GM12873 (cell line): ENCODE data around the gene IGSF9.

Experiments
- TF ChIP-seq, protein P1 (sequence below): IDR thresholded peaks from 2 replicates; pipeline ENCODE4 v1.5.1; 2012; ENCODE audit warnings: low read depth, mild to moderate bottlenecking, moderate library complexity, low read length, control low read depth; ENCODE audit not compliant: insufficient read depth; ENCODE audit errors: missing control alignments

IGSF9 gene

DNA sequence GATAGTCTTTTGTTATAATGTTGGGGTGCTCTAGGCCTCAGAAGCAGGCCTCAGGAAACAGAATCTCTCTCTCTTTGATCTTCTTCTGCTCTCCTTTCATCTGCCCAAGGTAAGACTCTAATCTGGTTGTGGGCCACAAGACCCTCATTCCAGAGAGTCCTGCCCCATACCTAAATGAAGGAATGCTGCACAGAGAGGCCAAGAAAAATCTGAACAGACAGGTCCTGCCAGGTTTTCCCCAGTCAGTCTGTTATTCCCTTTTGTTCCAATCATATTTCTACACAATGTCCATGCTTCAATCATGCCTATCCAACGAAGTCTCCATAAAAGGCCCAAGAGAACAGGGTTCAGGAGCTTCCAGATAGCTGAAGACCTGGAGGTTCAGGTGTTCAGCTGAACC, 38.5 kb downstream of the IGSF9 start:
- TF ChIP-seq, protein P1, sequence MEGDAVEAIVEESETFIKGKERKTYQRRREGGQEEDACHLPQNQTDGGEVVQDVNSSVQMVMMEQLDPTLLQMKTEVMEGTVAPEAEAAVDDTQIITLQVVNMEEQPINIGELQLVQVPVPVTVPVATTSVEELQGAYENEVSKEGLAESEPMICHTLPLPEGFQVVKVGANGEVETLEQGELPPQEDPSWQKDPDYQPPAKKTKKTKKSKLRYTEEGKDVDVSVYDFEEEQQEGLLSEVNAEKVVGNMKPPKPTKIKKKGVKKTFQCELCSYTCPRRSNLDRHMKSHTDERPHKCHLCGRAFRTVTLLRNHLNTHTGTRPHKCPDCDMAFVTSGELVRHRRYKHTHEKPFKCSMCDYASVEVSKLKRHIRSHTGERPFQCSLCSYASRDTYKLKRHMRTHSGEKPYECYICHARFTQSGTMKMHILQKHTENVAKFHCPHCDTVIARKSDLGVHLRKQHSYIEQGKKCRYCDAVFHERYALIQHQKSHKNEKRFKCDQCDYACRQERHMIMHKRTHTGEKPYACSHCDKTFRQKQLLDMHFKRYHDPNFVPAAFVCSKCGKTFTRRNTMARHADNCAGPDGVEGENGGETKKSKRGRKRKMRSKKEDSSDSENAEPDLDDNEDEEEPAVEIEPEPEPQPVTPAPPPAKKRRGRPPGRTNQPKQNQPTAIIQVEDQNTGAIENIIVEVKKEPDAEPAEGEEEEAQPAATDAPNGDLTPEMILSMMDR = no peak

DNA sequence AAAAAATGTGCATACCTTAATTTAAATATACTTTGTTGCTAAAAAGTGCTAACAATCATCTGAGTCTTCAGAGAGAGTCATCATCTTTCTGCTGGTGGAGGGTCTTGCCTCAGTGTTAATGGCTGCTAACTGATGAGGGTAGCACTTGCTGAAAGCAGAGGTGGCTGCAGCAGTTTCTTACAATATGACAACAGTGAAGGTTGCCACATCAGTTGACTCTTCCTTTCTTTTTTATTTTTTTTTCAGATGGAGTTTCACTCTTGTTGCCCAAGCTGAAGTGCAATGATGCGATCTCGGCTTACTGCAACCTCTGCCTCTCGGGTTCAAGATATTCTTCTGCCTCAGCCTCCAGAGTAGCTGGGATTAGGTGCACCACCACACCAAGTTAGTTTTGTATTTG, 42.9 kb downstream of the IGSF9 start:
- TF ChIP-seq, protein P1 = no peak

DNA sequence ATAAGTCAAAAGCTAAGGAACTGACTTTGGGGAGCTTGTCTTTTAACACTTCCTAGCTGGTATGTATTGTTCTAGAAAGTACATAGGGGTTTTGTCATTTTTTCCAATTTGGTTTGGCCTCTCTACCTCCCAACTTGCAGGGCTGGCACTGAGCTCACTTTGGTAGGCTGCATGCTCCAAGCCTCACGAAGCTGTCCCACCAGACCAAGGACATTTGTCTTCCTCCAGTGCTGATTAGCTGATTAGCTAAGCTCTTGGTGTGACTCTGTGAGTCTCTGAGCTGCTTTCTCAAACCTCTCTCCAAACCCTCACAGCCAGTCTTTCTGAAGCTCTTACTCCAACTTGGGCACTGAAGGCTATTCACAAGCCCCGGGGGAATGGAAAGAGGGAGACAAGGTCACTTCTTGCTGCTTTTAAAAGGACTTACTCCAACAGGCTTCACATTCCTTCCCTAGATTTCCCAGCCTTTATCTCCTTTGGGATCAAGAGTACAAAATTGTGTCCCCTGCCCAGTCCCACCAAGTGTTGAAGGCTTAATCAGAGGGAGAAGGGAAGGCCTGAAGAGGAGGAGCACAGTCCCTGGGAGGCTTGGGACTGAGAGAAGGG, 44.6 kb downstream of the IGSF9 start:
- TF ChIP-seq, protein P1 = no peak

DNA sequence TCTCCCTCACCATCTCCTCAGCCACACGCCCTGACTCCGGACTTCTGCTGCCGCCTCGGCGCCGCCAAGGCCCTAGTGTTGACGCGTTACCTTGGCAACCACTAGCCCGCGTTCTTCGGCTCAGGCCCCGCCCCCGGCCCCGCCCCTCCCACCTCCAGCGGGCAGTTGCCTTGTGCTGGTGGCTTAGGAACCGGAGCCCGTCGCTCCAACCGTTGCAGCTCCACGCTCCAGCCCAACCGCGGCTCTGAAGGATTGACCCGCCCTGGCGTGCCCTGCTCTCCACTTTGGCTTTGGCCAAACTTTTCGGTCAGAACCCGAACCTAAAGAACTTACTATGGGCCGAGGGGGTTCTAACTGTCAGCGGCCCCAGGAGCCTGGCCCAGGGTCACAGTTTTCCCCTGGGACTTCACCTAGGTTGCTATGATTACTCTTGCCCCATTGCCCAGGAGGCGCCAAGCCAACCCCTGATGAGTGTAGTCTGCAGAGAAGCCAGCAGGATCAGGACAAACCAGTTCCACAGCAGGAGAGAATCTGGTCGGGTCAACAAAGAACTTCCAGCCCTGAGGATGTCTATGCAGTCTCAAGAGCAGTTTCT, 45.2 kb downstream of the IGSF9 start, which contains the start of gene CFAP45:
CFAP45 (minus strand) TSS at position 80 of the 595 bp plus-strand sequence; CDS start at position 13, 67 bp downstream.
- TF ChIP-seq, protein P1 = no peak

DNA sequence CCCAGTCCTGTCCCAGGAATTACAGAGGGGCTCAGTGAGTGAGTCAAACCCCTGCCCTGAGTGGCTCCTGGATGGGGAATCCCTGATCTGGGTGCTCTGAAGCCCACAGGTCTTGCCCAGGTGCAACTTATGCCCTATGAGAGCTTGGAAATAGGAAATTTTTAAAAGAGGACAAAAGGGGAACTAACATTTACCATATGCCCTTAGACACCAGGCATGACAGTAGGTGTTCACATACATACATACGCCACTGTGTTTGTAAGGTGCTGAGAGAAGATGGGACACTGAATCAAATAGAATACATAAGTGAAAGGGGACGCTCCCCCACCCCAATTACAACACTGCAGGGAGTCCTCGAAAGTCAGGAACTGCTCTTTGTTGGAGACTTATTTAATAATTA, 46.9 kb downstream of the IGSF9 start:
- TF ChIP-seq, protein P1 = no peak

DNA sequence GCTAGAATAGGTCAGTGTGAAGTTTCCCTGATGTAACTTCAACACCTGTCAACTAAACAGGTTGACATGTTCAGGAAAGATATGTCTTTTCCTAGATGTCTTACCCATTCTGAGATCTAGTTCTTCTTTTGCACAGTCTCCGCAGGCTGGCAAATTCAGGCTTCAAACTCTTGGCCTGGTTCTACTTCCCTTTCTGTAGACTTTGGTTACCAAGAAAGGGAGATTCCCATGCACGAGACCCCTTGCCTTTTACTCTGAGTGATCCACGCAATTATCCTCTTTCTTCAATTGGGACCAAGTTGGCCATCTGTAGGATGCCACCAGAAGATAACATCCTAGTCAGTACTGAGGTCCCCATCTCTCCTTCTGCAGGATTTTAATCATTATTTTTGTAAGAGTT, 47.5 kb downstream of the IGSF9 start:
- TF ChIP-seq, protein P1 = no peak

DNA sequence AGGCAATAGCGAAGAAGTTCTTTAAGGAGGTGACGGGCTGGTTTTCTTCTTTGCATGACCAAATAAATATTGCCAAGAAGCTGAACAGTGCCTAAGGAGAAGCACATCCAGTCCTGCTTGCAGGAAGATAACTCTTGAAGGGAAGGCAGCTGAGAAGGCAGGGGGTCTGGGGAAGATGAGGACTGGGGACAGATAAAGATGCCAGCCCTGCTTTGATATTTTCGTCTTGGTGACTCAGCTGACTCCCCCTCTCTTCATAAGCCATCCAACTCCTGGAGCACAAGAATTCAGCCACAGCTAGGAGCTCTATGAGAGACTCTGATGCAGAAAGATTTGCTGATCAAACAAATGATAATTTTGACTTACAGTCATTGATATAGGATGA, 48.9 kb downstream of the IGSF9 start:
- TF ChIP-seq, protein P1 = no peak
